Thyroid gland (tissue), 4 donors: ENCODE measurements around the gene CYP4F3. TPM values are rescaled to one million over a fixed set of nuclear protein-coding genes. Genes with fewer than 3 reads are reported as not detected.

Experiments
- DNase-seq, 2 donors: peaks; one replicate each; pipeline ENCODE4 v3.0.0-alpha.2; 2019
- H3K27ac ChIP-seq, 3 donors: fragments of 200-600 bp; sonication (generic); 1 replicate in 2 of 3; 2 replicates in 1 of 3; pipeline ENCODE4 v1.5.1; 2016 to 2019; ENCODE audit warnings: mild to moderate bottlenecking in 1 of 3, moderate library complexity in 1 of 3
- H3K27me3 ChIP-seq: fragments of 200-600 bp; sonication (generic); one replicate; pipeline ENCODE4 v1.5.1; 2019
- H3K36me3 ChIP-seq, 2 donors: fragments of 200-600 bp; sonication (generic); one replicate each; pipeline ENCODE4 v1.5.1; 2016 to 2019
- H3K4me1 ChIP-seq, 2 donors: fragments of 200-600 bp; sonication (generic); one replicate each; pipeline ENCODE4 v1.5.1; 2017 to 2019
- H3K4me3 ChIP-seq, 3 donors: fragments of 200-600 bp; sonication (generic); replicated peaks in 1 of 3; 1 replicate in 2 of 3; 2 replicates in 1 of 3; pipeline ENCODE4 v1.5.1; 2016; ENCODE audit warnings: mild to moderate bottlenecking in 1 of 3
- H3K9me3 ChIP-seq: fragments of 200-600 bp; sonication (generic); one replicate; pipeline ENCODE4 v1.5.1; 2017
- CTCF ChIP-seq, 6 experiments: fragments of 200-600 bp in 3 of 6; fragments of 450-650 bp in 3 of 6; sonication (generic) in 3 of 6; IDR thresholded peaks; one replicate each; pipeline ENCODE4 v1.5.1; 2016 to 2019; ENCODE audit warnings: antibody characterized with exemption in 6 of 6, mild to moderate bottlenecking in 2 of 6, inconsistent platforms in 1 of 6, moderate library complexity in 1 of 6
- POLR2A ChIP-seq, 2 donors: fragments of 450-650 bp; IDR thresholded peaks; one replicate each; pipeline ENCODE4 v1.6.1; 2017; ENCODE audit warnings: antibody characterized with exemption in 2 of 2, mild to moderate bottlenecking in 2 of 2, moderate library complexity in 1 of 2
- WGBS, 2 donors: methylation state at CpG; one replicate each; pipeline ENCODE4 v1.1.5; 2017; 5-methylcytosine and 5-hydroxymethylcytosine counted together
- intact Hi-C: fragments of 100-400 bp; cut with DNase I; formaldehyde crosslinking; loops from one replicate; pipeline ENCODE4 v1.15.1; 2023
- total RNA-seq, 4 donors: library from RNA; depleted of rRNA; stranded (reverse); fragments of >200 nt; gene quantifications; one replicate each; pipeline ENCODE4 v1.2.3, GENCODE V29; 2016

The CYP4F3 gene
- total RNA-seq, 4 donors from 2014 or later, result 0.33 to 0.59 TPM; not detected in 2

DNA sequence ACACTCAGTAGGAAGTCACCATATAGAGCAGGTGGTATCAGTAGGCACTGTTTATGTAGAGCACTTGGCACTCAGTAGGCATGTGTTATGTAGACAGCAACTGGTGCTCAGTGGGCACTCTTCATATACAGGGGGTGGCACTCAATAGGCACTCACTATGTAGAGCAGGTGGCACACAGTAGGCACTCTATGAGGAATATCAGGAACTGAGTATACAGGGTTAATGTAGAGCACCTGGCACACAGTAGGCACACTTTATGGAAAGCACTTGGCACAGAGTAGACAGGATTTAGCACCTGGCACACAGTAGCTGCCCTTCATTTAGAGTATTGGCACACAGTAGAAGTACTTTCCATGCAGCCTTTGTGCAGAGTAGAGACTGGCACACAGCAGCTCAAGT is 1.1 kb upstream of the CYP4F3 start:
- Histone ChIP-seq H3K36me3 (no peaks in the 10 kb centered on the region), H3K4me3 (no peak overlapping the region), H3K27me3 (no peaks in the 10 kb centered on the region), H3K27ac (no peak overlapping the region), H3K9me3 (no peaks in the 10 kb centered on the region), H3K4me1 (no peaks in the 10 kb centered on the region)
- no peak for TF ChIP-seq CTCF (IDR thresholded peaks at IDR 0.05)
- no peak for TF ChIP-seq POLR2A (IDR thresholded peaks at IDR 0.05)
- intact Hi-C loops, result no loop called here
- DNase-seq, result no peak

DNA sequence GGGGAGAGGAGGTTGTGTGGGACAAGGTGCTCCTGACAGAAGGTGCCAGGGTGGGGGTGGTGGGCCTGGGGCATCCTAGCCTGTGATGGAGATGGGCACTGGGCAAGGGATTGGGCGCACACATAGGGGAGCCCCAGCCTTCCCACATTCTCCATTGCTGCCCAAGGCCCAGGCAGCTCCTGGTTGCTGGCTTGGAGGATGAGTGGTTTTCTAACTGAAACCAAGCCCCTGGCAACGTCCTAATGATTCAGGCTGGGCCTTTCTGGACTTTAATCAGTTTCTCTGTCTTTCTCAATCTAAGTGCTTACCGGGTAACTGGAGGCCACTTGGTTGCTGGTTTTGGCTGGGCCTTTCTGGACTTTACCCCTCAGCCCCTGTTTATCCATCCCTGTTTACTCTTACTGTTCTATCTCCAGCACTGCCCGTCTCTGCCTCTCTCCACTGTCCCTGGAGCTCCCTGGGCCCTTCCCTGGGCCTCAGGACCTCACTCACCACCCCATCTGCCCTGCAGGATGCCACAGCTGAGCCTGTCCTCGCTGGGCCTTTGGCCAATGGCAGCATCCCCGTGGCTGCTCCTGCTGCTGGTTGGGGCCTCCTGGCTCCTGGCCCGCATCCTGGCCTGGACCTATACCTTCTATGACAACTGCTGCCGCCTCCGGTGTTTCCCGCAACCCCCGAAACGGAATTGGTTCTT is 354 bp downstream of the CYP4F3 start:
- TF ChIP-seq CTCF (IDR thresholded peaks at IDR 0.05) (no peak), POLR2A (IDR thresholded peaks at IDR 0.05) (no peak)
- no peaks in the 10 kb centered on the region for H3K36me3 ChIP-seq
- H3K4me1 ChIP-seq, result no peaks in the 10 kb centered on the region
- DNase-seq, result no peak
- intact Hi-C loops, result no loop called here
- H3K9me3 ChIP-seq, result no peaks in the 10 kb centered on the region
- H3K27me3 ChIP-seq, result no peaks in the 10 kb centered on the region
- WGBS, 2 donors, result 70 to 71% methylated on average over 8 to 12 of the region's 12 CpGs
- no peak overlapping the region for H3K4me3 ChIP-seq
- H3K27ac ChIP-seq, result no peak overlapping the region

DNA sequence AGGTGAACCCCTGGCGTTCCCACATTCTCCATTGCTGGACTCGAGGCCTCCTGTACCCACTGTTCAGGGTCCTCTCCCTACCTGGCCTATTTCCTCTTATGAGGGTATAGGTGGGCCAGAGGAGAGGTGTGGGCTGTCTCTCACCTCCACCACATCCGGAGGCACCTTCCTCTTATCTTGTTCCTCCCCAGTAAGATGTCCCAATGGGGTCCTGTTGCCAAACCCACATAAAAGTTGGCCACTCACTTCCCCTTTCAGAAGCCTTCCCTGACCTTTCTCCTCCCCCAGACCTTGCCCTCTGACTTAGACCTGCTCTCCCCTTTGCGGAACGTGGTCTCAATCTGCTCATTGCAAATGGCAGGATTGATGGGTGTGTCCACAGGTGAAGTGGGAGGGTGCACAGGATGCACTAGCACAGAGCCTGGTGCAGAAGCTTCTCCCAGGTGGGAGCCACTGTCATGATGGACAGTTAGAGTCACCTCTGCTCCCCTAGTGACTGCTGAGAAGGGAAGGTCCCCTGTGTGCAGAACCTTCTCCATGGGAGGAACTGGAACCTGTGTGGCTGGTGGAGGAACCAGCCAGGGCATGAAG is 1.3 kb downstream of the CYP4F3 start:
- no peak for TF ChIP-seq CTCF (IDR thresholded peaks at IDR 0.05)
- no peak for TF ChIP-seq POLR2A (IDR thresholded peaks at IDR 0.05)
- no peak for DNase-seq
- WGBS, 2 donors, result 77 to 81% methylated on average over 5 of the region's 5 CpGs
- Histone ChIP-seq H3K4me3 (no peak overlapping the region), H3K9me3 (no peaks in the 10 kb centered on the region), H3K4me1 (no peaks in the 10 kb centered on the region), H3K27me3 (no peaks in the 10 kb centered on the region), H3K36me3 (no peaks in the 10 kb centered on the region), H3K27ac (no peak overlapping the region)
- intact Hi-C loops, result no loop called here

DNA sequence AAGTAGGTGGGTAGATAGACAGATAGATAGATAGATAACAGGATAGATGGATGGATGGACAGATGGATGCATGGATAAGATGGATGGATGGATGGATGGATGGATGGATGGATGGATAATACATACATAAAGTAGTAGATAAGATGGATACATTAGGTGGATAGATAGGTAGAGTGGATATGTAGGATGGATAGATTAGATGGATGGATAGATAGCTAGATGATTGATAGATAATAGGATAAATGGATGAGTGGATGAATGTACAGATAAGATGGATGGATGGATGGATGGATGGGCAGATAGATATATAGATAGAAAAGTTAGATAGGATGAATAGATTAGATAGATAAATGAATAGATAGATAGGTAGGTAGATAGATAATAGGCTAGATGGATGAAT is 2.1 kb downstream of the CYP4F3 start:
- no peaks in the 10 kb centered on the region for H3K36me3 ChIP-seq
- H3K27ac ChIP-seq, result no peak overlapping the region
- H3K27me3 ChIP-seq, result no peaks in the 10 kb centered on the region
- no peaks in the 10 kb centered on the region for H3K4me1 ChIP-seq
- no peak overlapping the region for H3K4me3 ChIP-seq
- intact Hi-C loops, result no loop called here
- no peaks in the 10 kb centered on the region for H3K9me3 ChIP-seq
- TF ChIP-seq CTCF (IDR thresholded peaks at IDR 0.05), result no peak
- no peak for TF ChIP-seq POLR2A (IDR thresholded peaks at IDR 0.05)
- DNase-seq, result no peak

GRCh38 chr19:15643387-15643786 is 2.7 kb downstream of the CYP4F3 start:
- no peak for TF ChIP-seq POLR2A (IDR thresholded peaks at IDR 0.05)
- WGBS, 2 donors, result 76 to 81% methylated on average over 3 of the region's 3 CpGs
- H3K27ac ChIP-seq, result no peak overlapping the region
- no peaks in the 10 kb centered on the region for H3K36me3 ChIP-seq
- no peaks in the 10 kb centered on the region for H3K27me3 ChIP-seq
- no peak for DNase-seq
- no peaks in the 10 kb centered on the region for H3K4me1 ChIP-seq
- intact Hi-C loops, result no loop called here
- H3K4me3 ChIP-seq, result no peak overlapping the region
- no peaks in the 10 kb centered on the region for H3K9me3 ChIP-seq
